GM12891 (cell line): ENCODE results near the gene TXK.

Experiments
- DNase-seq: peaks from one replicate; pipeline ENCODE4 v3.0.0; 2011; ENCODE audit warnings: low spot score; ENCODE audit not compliant: insufficient read length
- FAIRE-seq: peaks from 2 replicates; lab custom pipeline; 2011; peaks lifted over from hg19 to GRCh38; lab: Jason Lieb, UNC
- PAX5 ChIP-seq: IDR thresholded peaks from 2 replicates; pipeline ENCODE4 v1.6.1; 2011; ENCODE audit warnings: low read length, moderate library complexity, mild to moderate bottlenecking; ENCODE audit not compliant: insufficient read depth, severe bottlenecking
- POLR2A ChIP-seq: IDR thresholded peaks from 2 replicates; pipeline ENCODE4 v1.6.1; 2011; ENCODE audit warnings: low read depth, low read length, control low read depth
- POLR2AphosphoS5 ChIP-seq: IDR thresholded peaks from 2 replicates; pipeline ENCODE4 v1.6.1; 2011; ENCODE audit warnings: low read depth, low read length, control low read depth
- POU2F2 ChIP-seq: IDR thresholded peaks from 2 replicates; pipeline ENCODE4 v1.6.1; 2011; ENCODE audit warnings: low read depth, mild to moderate bottlenecking, control low read depth, low read length, moderate library complexity
- SPI1 ChIP-seq: IDR thresholded peaks from 2 replicates; pipeline ENCODE4 v1.6.1; 2011; ENCODE audit warnings: low read depth, low read length, control low read depth
- TAF1 ChIP-seq: IDR thresholded peaks from 2 replicates; pipeline ENCODE4 v1.6.1; 2011; ENCODE audit warnings: low read depth, low read length, control low read depth

Gene TXK

GRCh38 chr4:48017108-48017571 is 116.9 kb downstream of the TXK start:
- FAIRE-seq, result peak; percentile 74
- peak; percentile 13 for DNase-seq

More at GRCh38 chr4:48017108-48017571, 116.9 kb downstream of the TXK start:
- no peak for TF ChIP-seq POU2F2
- TF ChIP-seq TAF1, result no peak
- no peak for TF ChIP-seq PAX5
- no peak for TF ChIP-seq SPI1
- TF ChIP-seq POLR2A, result no peak
- TF ChIP-seq POLR2AphosphoS5, result no peak
